GM13976 (cell line): ENCODE measurements around the gene IARS1.

Source experiments
- DNase-seq: peaks from one replicate; pipeline ENCODE4 v3.0.0; 2012; ENCODE audit warnings: low spot score
- CTCF ChIP-seq: IDR thresholded peaks from 2 replicates; pipeline ENCODE4 v1.5.1; 2012; ENCODE audit warnings: borderline replicate concordance, mild to moderate bottlenecking; ENCODE audit not compliant: insufficient read depth; ENCODE audit errors: extremely low read depth, missing control alignments, control extremely low read depth
- in situ Hi-C: fragments of 300-500 bp; cut with MboI; formaldehyde crosslinking; loops from one replicate; pipeline ENCODE4 v1.12.0; 2022; ENCODE audit warnings: low sequenced_read_pairs, mixed read lengths, inconsistent platforms; ENCODE audit not compliant: unreplicated experiment

IARS1 gene

GRCh38 chr9:92275541-92275940, 18.0 kb downstream of the IARS1 start:
- DNase-seq, result no peak
- no peak for TF ChIP-seq CTCF
- in situ Hi-C loops, result no loop called here

GRCh38 chr9:92270511-92270910, 23.0 kb downstream of the IARS1 start:
- DNase-seq, result no peak
- in situ Hi-C loops, result no loop called here
- no peak for TF ChIP-seq CTCF

GRCh38 chr9:92266486-92266885, 27.0 kb downstream of the IARS1 start:
- in situ Hi-C loops, result no loop called here
- DNase-seq, result no peak
- TF ChIP-seq CTCF, result no peak

- in situ Hi-C loops, result no loop called here
These were observed 28.3 kb downstream of the IARS1 start for GRCh38 chr9:92265154-92265553.

GRCh38 chr9:92263131-92263530, 30.4 kb downstream of the IARS1 start:
- no peak for DNase-seq
- in situ Hi-C loops, result no loop called here
- TF ChIP-seq CTCF, result no peak

More at GRCh38 chr9:92265154-92265553, 28.3 kb downstream of the IARS1 start:
- DNase-seq, result no peak
- TF ChIP-seq CTCF, result no peak

GRCh38 chr9:92257327-92257726, 36.2 kb downstream of the IARS1 start:
- no peak for TF ChIP-seq CTCF
- no peak for DNase-seq
- in situ Hi-C loops, result no loop called here
